Spleen (tissue), 11 donors: ENCODE results near the gene EIF4A3. TPM values are rescaled to one million over a fixed set of nuclear protein-coding genes. Genes with fewer than 3 reads are reported as not detected.
A peak's percentile ranks its signal among the peaks of the same experiment; 100 is the strongest.

ENCODE experiments used
- DNase-seq: peaks from one replicate; pipeline ENCODE4 v3.0.0-alpha.2; 2020
- H3K27ac ChIP-seq, 8 donors: fragments of 200-600 bp; sonication (generic) in 7 of 8; 1 replicate in 4 of 8; 2 replicates in 4 of 8; pipeline versions ENCODE4 v1.5.0 to v1.8.0; 2016 to 2021; ENCODE audit warnings: inconsistent platforms in 4 of 8, mild to moderate bottlenecking in 4 of 8, moderate library complexity in 1 of 8
- H3K27me3 ChIP-seq, 7 donors: fragments of 200-600 bp; sonication (generic) in 6 of 7; replicated peaks in 1 of 7; 1 replicate in 4 of 7; 2 replicates in 3 of 7; pipeline versions ENCODE4 v1.5.0 to v1.8.0; 2016 to 2021; ENCODE audit warnings: inconsistent platforms in 3 of 7, mild to moderate bottlenecking in 1 of 7
- H3K36me3 ChIP-seq, 6 donors: fragments of 200-600 bp; sonication (generic) in 5 of 6; 1 replicate in 4 of 6; 2 replicates in 2 of 6; pipeline versions ENCODE4 v1.5.0 to v1.8.0; 2016 to 2021; ENCODE audit warnings: inconsistent platforms in 2 of 6
- H3K4me1 ChIP-seq, 6 donors: fragments of 200-600 bp; sonication (generic) in 5 of 6; 1 replicate in 3 of 6; 2 replicates in 3 of 6; pipeline versions ENCODE4 v1.5.0 to v1.8.0; 2016 to 2021; ENCODE audit warnings: inconsistent platforms in 3 of 6
- H3K4me3 ChIP-seq, 8 donors: fragments of 200-600 bp; sonication (generic) in 7 of 8; 1 replicate in 4 of 8; 2 replicates in 4 of 8; pipeline versions ENCODE4 v1.5.0 to v1.8.0; 2016 to 2021; ENCODE audit warnings: inconsistent platforms in 4 of 8, mild to moderate bottlenecking in 4 of 8, moderate library complexity in 2 of 8
- H3K9me3 ChIP-seq, 8 donors: fragments of 200-600 bp; sonication (generic) in 7 of 8; 1 replicate in 4 of 8; 2 replicates in 4 of 8; pipeline versions ENCODE4 v1.5.0 to v1.8.0; 2016 to 2021; ENCODE audit warnings: inconsistent platforms in 4 of 8
- CTCF ChIP-seq, 11 experiments: fragments of 200-600 bp in 7 of 11; fragments of 450-650 bp in 4 of 11; sonication (generic) in 4 of 11; IDR thresholded peaks in 8 of 11; conservative IDR thresholded peaks in 3 of 11; 1 replicate in 7 of 11; 2 replicates in 4 of 11; pipeline versions ENCODE4 v1.4.0 to v1.8.0; 2016 to 2021; ENCODE audit warnings: antibody characterized with exemption in 11 of 11, inconsistent platforms in 4 of 11, mild to moderate bottlenecking in 1 of 11
- POLR2A ChIP-seq, 3 donors: fragments of 450-650 bp; IDR thresholded peaks; one replicate each; pipeline ENCODE4 v1.5.1; 2017; ENCODE audit warnings: antibody characterized with exemption in 3 of 3, mild to moderate bottlenecking in 1 of 3
- POLR2AphosphoS5 ChIP-seq, 3 donors: sonication (generic); formaldehyde crosslinking; IDR thresholded peaks; one replicate each; pipeline ENCODE4 v1.5.1; 2017; ENCODE audit warnings: antibody characterized with exemption in 3 of 3
- WGBS, 5 donors: extraction: QIAGEN DNeasy Blood & Tissue Kit in 3 of 5; methylation state at CpG; one replicate each; pipeline versions ENCODE4 v1.1.5 to v1.1.7; 2013 to 2018; 5-methylcytosine and 5-hydroxymethylcytosine counted together
- intact Hi-C: fragments of 100-400 bp; cut with DNase I; formaldehyde crosslinking; loops from one replicate; pipeline ENCODE4 v1.15.0; 2023; ENCODE audit warnings: low total_unique reads
- polyA plus RNA-seq, 3 donors: library from polyadenylated mRNA; stranded (reverse); fragments of 200-250 nt; gene quantifications; one replicate each; pipeline ENCODE4 v1.2.1, GENCODE V29; 2013
- total RNA-seq, 7 donors: library from RNA; depleted of rRNA in 3 of 7; stranded (reverse); fragments of >200 nt in 3 of 7; fragmentation: NEBNext Ultra II Directional in 4 of 7; extraction: Animal tissue kit (Norgen Biotek cat#: 25700) in 4 of 7; gene quantifications; one replicate each; pipeline versions ENCODE4 v1.1.0 to v1.2.1, GENCODE V29; 2016 to 2021
- donor health status: healthy with polysubstance abuse.
- donor health status: DM: no; HTN: no; CAD: no; lungs with moderate emphysema.
- donor health status: DM: no; HTN: no; CAD: no.
- donor health status: Bipolar disorder and iron deficiency.
- donor health status: healthy.
- donor health status: DM: no; HTN: no; CAD: no.
- donor health status: DM: yes; HTN: yes; CAD: no.

The EIF4A3 gene
- total and polyA plus RNA-seq, 10 donors = 37.3 to 79.5 (median 63.6) TPM

- Histone ChIP-seq H3K27me3 (no peaks in the 10 kb centered on the region), H3K27ac (peak overlapping the region in 5 of 8 donors; percentile 91 to 98 (median 95)), H3K36me3 (peaks cover 2 to 40% (median 38%) of the 10 kb centered on the region in 6 donors), H3K9me3 (no peaks in the 10 kb centered on the region), H3K4me1 (peaks cover 17 to 53% (median 39%) of the 10 kb centered on the region in 6 donors), H3K4me3 (peak overlapping the region; percentile 82 to 93 (median 86))
- WGBS, 5 donors = 36 to 66% (median 47%) methylated on average over 10 of the region's 10 CpGs
- no peak for DNase-seq
- no peak for TF ChIP-seq CTCF (IDR thresholded peaks at IDR 0.05 in 8 of 11, conservative IDR thresholded peaks at IDR 0.05 in 3 of 11)
- no peak for TF ChIP-seq POLR2A (IDR thresholded peaks at IDR 0.05)
- no peak for TF ChIP-seq POLR2AphosphoS5 (IDR thresholded peaks at IDR 0.05)
- intact Hi-C loops = no loop called here
Observed at GRCh38 chr17:80145076-80146075, 1.6 kb downstream of the EIF4A3 start.

- Histone ChIP-seq H3K9me3 (no peaks in the 10 kb centered on the region), H3K36me3 (peaks cover 6 to 65% (median 63%) of the 10 kb centered on the region in 6 donors), H3K27ac (no peak overlapping the region), H3K4me1 (peaks cover 14 to 35% (median 30%) of the 10 kb centered on the region in 6 donors), H3K4me3 (no peak overlapping the region), H3K27me3 (no peaks in the 10 kb centered on the region)
- intact Hi-C loops = no loop called here
- DNase-seq = no peak
- WGBS, 5 donors = 92 to 99% (median 96%) methylated on average over 6 of the region's 6 CpGs
- TF ChIP-seq POLR2AphosphoS5 (IDR thresholded peaks at IDR 0.05) = no peak
- TF ChIP-seq CTCF (IDR thresholded peaks at IDR 0.05 in 8 of 11, conservative IDR thresholded peaks at IDR 0.05 in 3 of 11) = no peak
- TF ChIP-seq POLR2A (IDR thresholded peaks at IDR 0.05) = no peak
Observed at GRCh38 chr17:80142929-80143328, 4.0 kb downstream of the EIF4A3 start.

- H3K36me3 ChIP-seq = peaks cover 8 to 78% (median 76%) of the 10 kb centered on the region in 6 donors
- H3K27ac ChIP-seq = no peak overlapping the region
- DNase-seq = no peak
- H3K4me3 ChIP-seq = no peak overlapping the region
- no peaks in the 10 kb centered on the region for H3K9me3 ChIP-seq
- TF ChIP-seq CTCF (IDR thresholded peaks at IDR 0.05 in 8 of 11, conservative IDR thresholded peaks at IDR 0.05 in 3 of 11) = no peak
- H3K27me3 ChIP-seq = no peaks in the 10 kb centered on the region
- intact Hi-C loops = no loop called here
- 92 to 97% (median 94%) methylated on average over 7 of the region's 7 CpGs for WGBS, 5 donors
- peaks cover 12 to 32% (median 27%) of the 10 kb centered on the region in 6 donors for H3K4me1 ChIP-seq
Observed at GRCh38 chr17:80141463-80142165, 5.3 kb downstream of the EIF4A3 start.
